Measurements from ENCODE around the gene AIPL1. TPM values are rescaled to one million over a fixed set of nuclear protein-coding genes. Genes with fewer than 3 reads are reported as not detected.

AIPL1 gene
- total RNA-seq, 1 donor from 2014 or later = not detected

Other genes with a start within 250 kb of the AIPL1 start
- 4.8 TPM for gene PIMREG, start 9.3 kb upstream of the AIPL1 start, total RNA-seq
- gene PITPNM3, start 121.4 kb upstream of the AIPL1 start, total RNA-seq = 20.1 TPM
- 8.6 TPM for gene KIAA0753, start 205.6 kb upstream of the AIPL1 start, total RNA-seq
- 322 TPM for gene TXNDC17, start 205.9 kb upstream of the AIPL1 start, total RNA-seq
- gene MED31, start 216.5 kb upstream of the AIPL1 start, total RNA-seq = 15.3 TPM
- gene C17orf100, start 216.6 kb upstream of the AIPL1 start, total RNA-seq = 1.7 TPM